Sigmoid colon (tissue), 7 donors: ENCODE data around the gene C17orf67. TPM values are rescaled to one million over a fixed set of nuclear protein-coding genes. Genes with fewer than 3 reads are reported as not detected.

ENCODE experiments used
- DNase-seq: peaks from one replicate; pipeline ENCODE4 v3.0.0-alpha.2; 2019
- H3K27ac ChIP-seq, 4 donors: fragments of 200-600 bp; sonication (generic); one replicate each; pipeline ENCODE4 v1.5.1; 2016 to 2019; ENCODE audit warnings: mild to moderate bottlenecking in 1 of 4
- H3K27me3 ChIP-seq, 3 donors: fragments of 200-600 bp; sonication (generic); one replicate each; pipeline ENCODE4 v1.5.1; 2019; ENCODE audit warnings: mild to moderate bottlenecking in 1 of 3
- H3K36me3 ChIP-seq, 4 donors: fragments of 200-600 bp; sonication (generic); one replicate each; pipeline ENCODE4 v1.5.1; 2016 to 2019
- H3K4me1 ChIP-seq, 4 donors: fragments of 200-600 bp; sonication (generic); one replicate each; pipeline ENCODE4 v1.5.1; 2017 to 2019
- H3K4me3 ChIP-seq, 4 donors: fragments of 200-600 bp; sonication (generic); one replicate each; pipeline ENCODE4 v1.5.1; 2017 to 2019; ENCODE audit warnings: mild to moderate bottlenecking in 2 of 4, moderate library complexity in 1 of 4
- H3K9me3 ChIP-seq, 4 donors: fragments of 200-600 bp in 3 of 4; sonication (generic) in 3 of 4; one replicate each; pipeline versions ENCODE4 v1.5.1 to v1.6.1; 2013 to 2019
- EP300 ChIP-seq, 4 donors: sonication (generic); formaldehyde crosslinking; IDR thresholded peaks; one replicate each; pipeline ENCODE4 v1.6.1; 2017; ENCODE audit warnings: antibody characterized with exemption in 4 of 4
- POLR2A ChIP-seq, 2 donors: fragments of 450-650 bp; IDR thresholded peaks; one replicate each; pipeline ENCODE4 v1.6.1; 2016; ENCODE audit warnings: antibody characterized with exemption in 2 of 2, mild to moderate bottlenecking in 2 of 2, moderate library complexity in 2 of 2
- POLR2AphosphoS5 ChIP-seq, 4 donors: sonication (generic); formaldehyde crosslinking; IDR thresholded peaks; one replicate each; pipeline ENCODE4 v1.6.1; 2017; ENCODE audit warnings: antibody characterized with exemption in 4 of 4
- WGBS, 2 donors: extraction: QIAGEN DNeasy Blood & Tissue Kit; methylation state at CpG; one replicate each; pipeline ENCODE4 v1.1.7; 2013; 5-methylcytosine and 5-hydroxymethylcytosine counted together
- intact Hi-C: fragments of 100-400 bp; cut with DNase I; formaldehyde crosslinking; loops from one replicate; pipeline ENCODE4 v1.15.1; 2023
- polyA plus RNA-seq, 3 donors: library from polyadenylated mRNA; stranded (reverse); fragments of 200-250 nt; gene quantifications; one replicate each; pipeline ENCODE4 v1.2.3, GENCODE V29; 2013
- total RNA-seq, 4 donors: library from RNA; depleted of rRNA; stranded (reverse); fragments of >200 nt; gene quantifications; one replicate each; pipeline ENCODE4 v1.1.0, GENCODE V29; 2016
- TF ChIP-seq, protein P1 (sequence below), 4 experiments: fragments of 450-650 bp in 3 of 4; fragments of 200-600 bp in 1 of 4; IDR thresholded peaks; one replicate each; pipeline ENCODE4 v1.5.1; 2016 to 2019; ENCODE audit warnings: antibody characterized with exemption in 4 of 4, mild to moderate bottlenecking in 3 of 4, moderate library complexity in 2 of 4
- donor health status: healthy with polysubstance abuse.
- donor health status: Bipolar disorder and iron deficiency.
- donor health status: healthy.

Gene C17orf67
- total and polyA plus RNA-seq, 7 donors = 0.99 to 2.8 (median 1.9) TPM; not detected in 1

DNA sequence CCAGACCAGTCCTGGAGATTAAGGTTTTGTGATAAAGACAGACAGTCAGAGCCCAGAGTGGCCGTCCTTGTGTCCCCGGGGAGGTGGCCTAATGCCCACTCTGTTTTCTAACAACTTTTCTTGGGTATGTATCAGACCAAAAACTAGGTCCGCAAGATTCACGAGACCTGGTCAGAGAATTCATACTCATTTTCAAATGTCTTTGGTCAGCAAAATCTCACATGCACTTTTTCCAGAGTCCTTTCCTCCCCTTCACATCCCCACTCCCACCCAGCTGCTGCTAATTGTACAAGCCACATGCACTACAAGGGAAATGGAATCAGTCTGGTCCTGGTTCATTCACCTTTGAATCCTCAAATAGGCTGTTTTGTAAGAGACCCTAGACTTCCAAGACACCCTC is 61.7 kb downstream of the C17orf67 start:
- TF ChIP-seq POLR2A (IDR thresholded peaks at IDR 0.05) = no peak
- TF ChIP-seq, protein P1, sequence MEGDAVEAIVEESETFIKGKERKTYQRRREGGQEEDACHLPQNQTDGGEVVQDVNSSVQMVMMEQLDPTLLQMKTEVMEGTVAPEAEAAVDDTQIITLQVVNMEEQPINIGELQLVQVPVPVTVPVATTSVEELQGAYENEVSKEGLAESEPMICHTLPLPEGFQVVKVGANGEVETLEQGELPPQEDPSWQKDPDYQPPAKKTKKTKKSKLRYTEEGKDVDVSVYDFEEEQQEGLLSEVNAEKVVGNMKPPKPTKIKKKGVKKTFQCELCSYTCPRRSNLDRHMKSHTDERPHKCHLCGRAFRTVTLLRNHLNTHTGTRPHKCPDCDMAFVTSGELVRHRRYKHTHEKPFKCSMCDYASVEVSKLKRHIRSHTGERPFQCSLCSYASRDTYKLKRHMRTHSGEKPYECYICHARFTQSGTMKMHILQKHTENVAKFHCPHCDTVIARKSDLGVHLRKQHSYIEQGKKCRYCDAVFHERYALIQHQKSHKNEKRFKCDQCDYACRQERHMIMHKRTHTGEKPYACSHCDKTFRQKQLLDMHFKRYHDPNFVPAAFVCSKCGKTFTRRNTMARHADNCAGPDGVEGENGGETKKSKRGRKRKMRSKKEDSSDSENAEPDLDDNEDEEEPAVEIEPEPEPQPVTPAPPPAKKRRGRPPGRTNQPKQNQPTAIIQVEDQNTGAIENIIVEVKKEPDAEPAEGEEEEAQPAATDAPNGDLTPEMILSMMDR (IDR thresholded peaks at IDR 0.05) = no peak
- no peak for TF ChIP-seq POLR2AphosphoS5 (IDR thresholded peaks at IDR 0.05)
- TF ChIP-seq EP300 (IDR thresholded peaks at IDR 0.05) = no peak
- no peak for DNase-seq
- peaks cover 0 to 23% (median 4%) of the 10 kb centered on the region in 3 donors for H3K27me3 ChIP-seq
- H3K36me3 ChIP-seq = no peaks in the 10 kb centered on the region
- intact Hi-C loops = no loop called here
- H3K4me1 ChIP-seq = no peaks in the 10 kb centered on the region
- H3K4me3 ChIP-seq = no peak overlapping the region
- no peak overlapping the region for H3K27ac ChIP-seq
- no peaks in the 10 kb centered on the region for H3K9me3 ChIP-seq
- 88 to 89% methylated on average over 4 of the region's 4 CpGs for WGBS, 2 donors

DNA sequence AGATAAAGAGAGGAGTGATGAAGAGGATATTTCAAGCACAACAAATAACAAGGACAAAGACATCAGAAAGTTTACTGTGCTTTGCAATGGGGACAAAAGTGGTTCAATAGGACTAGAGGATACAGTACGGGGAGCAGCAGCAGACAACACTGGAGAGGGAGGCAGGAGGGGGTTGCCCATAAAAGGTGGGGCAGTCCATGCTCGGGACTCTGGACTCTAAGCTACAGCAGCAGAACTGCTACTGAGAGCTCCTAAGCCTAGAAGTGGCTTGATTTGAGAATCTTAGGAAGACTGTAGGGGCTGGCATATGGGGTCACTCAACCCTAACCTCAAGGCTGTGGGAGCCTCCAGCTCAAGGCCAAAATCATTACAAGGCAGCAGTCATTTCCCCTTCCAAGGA is 62.2 kb downstream of the C17orf67 start:
- DNase-seq = no peak
- Histone ChIP-seq H3K36me3 (no peaks in the 10 kb centered on the region), H3K4me1 (no peaks in the 10 kb centered on the region), H3K27me3 (peaks cover 0 to 19% (median 3%) of the 10 kb centered on the region in 3 donors), H3K27ac (no peak overlapping the region), H3K4me3 (no peak overlapping the region), H3K9me3 (no peaks in the 10 kb centered on the region)
- 41 to 74% methylated on average over 2 of the region's 2 CpGs for WGBS, 2 donors
- TF ChIP-seq POLR2AphosphoS5 (IDR thresholded peaks at IDR 0.05) (no peak), POLR2A (IDR thresholded peaks at IDR 0.05) (no peak)
- TF ChIP-seq, protein P1 (IDR thresholded peaks at IDR 0.05) = no peak
- intact Hi-C loops = no loop called here

DNA sequence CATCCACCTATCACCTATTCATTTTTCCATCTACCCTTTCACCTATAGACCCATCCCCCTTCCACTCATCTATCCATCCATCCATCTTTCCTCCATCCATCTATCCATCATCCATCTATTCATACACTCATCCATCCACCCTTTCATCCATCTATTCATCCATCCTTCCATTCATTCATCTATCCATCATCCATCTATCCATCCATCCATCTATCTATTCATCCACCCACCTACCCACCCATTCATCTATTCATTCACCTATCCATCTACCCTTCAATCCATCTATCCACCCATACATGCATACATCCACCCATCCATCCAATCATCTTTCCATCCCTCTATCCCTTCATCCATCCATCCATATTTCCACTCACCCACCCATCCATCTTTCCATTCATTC is 63.3 kb downstream of the C17orf67 start:
- Histone ChIP-seq H3K36me3 (no peaks in the 10 kb centered on the region), H3K27me3 (peaks cover 0 to 17% (median 0%) of the 10 kb centered on the region in 3 donors), H3K4me1 (no peaks in the 10 kb centered on the region), H3K9me3 (no peaks in the 10 kb centered on the region), H3K27ac (no peak overlapping the region), H3K4me3 (no peak overlapping the region)
- TF ChIP-seq POLR2AphosphoS5 (IDR thresholded peaks at IDR 0.05) (no peak), EP300 (IDR thresholded peaks at IDR 0.05) (no peak), POLR2A (IDR thresholded peaks at IDR 0.05) (no peak)
- TF ChIP-seq, protein P1 (IDR thresholded peaks at IDR 0.05) = no peak
- intact Hi-C loops = no loop called here
- no peak for DNase-seq

DNA sequence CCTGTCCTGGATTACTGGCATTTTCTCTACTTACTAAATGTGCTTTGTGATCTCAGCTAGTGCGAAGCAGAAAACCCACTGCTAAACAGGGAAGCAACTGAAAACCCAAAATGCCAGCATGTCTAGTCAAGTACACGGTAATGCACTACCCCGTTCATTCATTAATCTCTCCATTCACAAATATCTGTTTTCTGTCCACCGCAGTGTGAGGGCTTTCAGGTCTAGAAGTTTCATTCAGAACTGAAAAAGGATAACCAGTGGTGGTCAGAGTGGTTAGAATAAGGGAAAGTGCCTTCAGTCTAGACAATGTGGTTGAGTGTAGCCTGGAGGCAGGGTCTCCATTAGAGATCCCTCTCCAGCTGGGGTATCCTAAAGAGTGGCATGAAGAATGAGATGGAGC is 68.3 kb downstream of the C17orf67 start:
- intact Hi-C loops = no loop called here
- DNase-seq = no peak
- H3K27ac ChIP-seq = no peak overlapping the region
- 89 to 95% methylated on average over 4 of the region's 4 CpGs for WGBS, 2 donors
- H3K27me3 ChIP-seq = no peaks in the 10 kb centered on the region
- no peaks in the 10 kb centered on the region for H3K4me1 ChIP-seq
- H3K9me3 ChIP-seq = no peaks in the 10 kb centered on the region
- TF ChIP-seq, protein P1 (IDR thresholded peaks at IDR 0.05) = no peak
- no peak overlapping the region for H3K4me3 ChIP-seq
- H3K36me3 ChIP-seq = no peaks in the 10 kb centered on the region

DNA sequence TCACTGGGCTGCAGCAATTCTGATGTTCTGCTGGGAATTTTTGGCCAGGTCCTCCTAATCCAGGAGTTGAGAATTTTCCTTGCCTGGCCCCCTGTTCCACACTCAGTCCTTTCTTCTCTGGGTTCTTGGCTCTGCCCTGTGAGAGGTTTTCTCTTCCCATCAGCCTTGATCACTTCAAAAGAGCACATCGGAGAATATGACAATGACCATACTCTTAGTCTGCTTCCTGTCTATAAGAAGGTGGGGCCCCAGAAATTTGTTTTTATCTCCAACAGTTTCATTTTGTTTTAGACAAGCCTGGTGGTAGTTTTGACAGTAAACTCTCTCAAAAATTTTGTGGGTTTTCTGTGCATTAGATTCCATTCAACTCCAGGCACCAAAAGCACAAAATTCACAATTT is 70.7 kb downstream of the C17orf67 start:
- Histone ChIP-seq H3K27ac (no peak overlapping the region), H3K36me3 (no peaks in the 10 kb centered on the region), H3K4me3 (no peak overlapping the region), H3K27me3 (no peaks in the 10 kb centered on the region), H3K9me3 (no peaks in the 10 kb centered on the region), H3K4me1 (no peaks in the 10 kb centered on the region)
- 46 to 85% methylated on average over 1 of the region's 1 CpG for WGBS, 2 donors
- DNase-seq = no peak
- intact Hi-C loops = no loop called here
- TF ChIP-seq, protein P1 (IDR thresholded peaks at IDR 0.05) = no peak
- TF ChIP-seq POLR2AphosphoS5 (IDR thresholded peaks at IDR 0.05) = no peak
- TF ChIP-seq EP300 (IDR thresholded peaks at IDR 0.05) = no peak
- TF ChIP-seq POLR2A (IDR thresholded peaks at IDR 0.05) = no peak
